Type B pancreatic cell (in vitro differentiated cells): ENCODE data around the gene IFIT1B. TPM values are rescaled to one million over a fixed set of nuclear protein-coding genes. Genes with fewer than 3 reads are reported as not detected.
"Not testable (repeated sequence)": the region's sequence is repeated elsewhere in the genome, so short reads cannot be mapped to it uniquely, and the experiment has no call there.

ENCODE experiments used
- DNase-seq: peaks from one replicate; pipeline ENCODE4 v3.0.0; 2021; ENCODE audit warnings: mixed read lengths; ENCODE audit not compliant: unreplicated experiment; ENCODE audit errors: extremely low spot score
- H3K27ac Mint-ChIP-seq: 2 replicates; pipeline ENCODE4 v1.8.0; 2021; ENCODE audit warnings: mild to moderate bottlenecking, mixed read lengths
- H3K27me3 Mint-ChIP-seq: 2 replicates; pipeline ENCODE4 v1.8.0; 2021; ENCODE audit warnings: mixed read lengths
- H3K36me3 Mint-ChIP-seq: 2 replicates; pipeline ENCODE4 v1.8.0; 2021; ENCODE audit warnings: mixed read lengths
- H3K4me1 Mint-ChIP-seq: one replicate; pipeline ENCODE4 v1.8.0; 2021; ENCODE audit warnings: mixed read lengths; ENCODE audit not compliant: unreplicated experiment
- H3K4me3 Mint-ChIP-seq: 2 replicates; pipeline ENCODE4 v1.8.0; 2021; ENCODE audit warnings: mild to moderate bottlenecking, mixed read lengths
- H3K9me3 Mint-ChIP-seq: 2 replicates; pipeline ENCODE4 v1.8.0; 2021; ENCODE audit warnings: mixed read lengths
- CTCF ChIP-seq: fragments of 200-600 bp; sonication (generic); conservative IDR thresholded peaks from 2 replicates; pipeline ENCODE4 v1.5.0; 2021; ENCODE audit warnings: antibody characterized with exemption, mild to moderate bottlenecking
- long read RNA-seq: library from polyadenylated mRNA; unstranded; transcript quantifications from one replicate; pipeline ENCODE4 v2.0.0, GENCODE V29; 2020
- total RNA-seq: library from RNA; stranded (reverse); gene quantifications from 2 replicates; pipeline ENCODE4 v1.2.1, GENCODE V29; 2021; ENCODE audit warnings: low replicate concordance

Gene IFIT1B, protein sequence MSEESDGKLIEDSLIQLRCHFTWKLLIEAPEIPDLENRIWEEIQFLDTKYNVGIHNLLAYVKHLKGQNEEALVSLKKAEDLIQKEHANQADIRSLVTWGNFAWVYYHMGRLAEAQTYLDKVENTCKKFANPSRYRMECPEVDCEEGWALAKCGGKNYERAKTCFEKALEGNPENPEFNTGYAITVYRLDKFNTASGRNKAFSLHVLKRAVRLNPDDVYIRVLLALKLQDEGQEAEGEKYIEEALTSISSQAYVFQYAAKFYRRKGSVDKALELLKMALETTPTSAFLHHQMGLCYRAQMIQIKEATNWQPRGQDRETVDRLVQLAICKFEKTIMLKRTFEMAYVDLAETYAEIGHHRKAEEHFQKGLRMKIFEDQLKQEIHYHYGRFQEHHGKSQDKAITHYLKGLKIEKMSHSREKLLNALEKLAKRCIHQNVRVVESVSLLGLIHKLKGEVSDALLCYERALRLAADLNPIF
- total RNA-seq: not detected in 2 replicates
- long read RNA-seq: 0 reads

DNA sequence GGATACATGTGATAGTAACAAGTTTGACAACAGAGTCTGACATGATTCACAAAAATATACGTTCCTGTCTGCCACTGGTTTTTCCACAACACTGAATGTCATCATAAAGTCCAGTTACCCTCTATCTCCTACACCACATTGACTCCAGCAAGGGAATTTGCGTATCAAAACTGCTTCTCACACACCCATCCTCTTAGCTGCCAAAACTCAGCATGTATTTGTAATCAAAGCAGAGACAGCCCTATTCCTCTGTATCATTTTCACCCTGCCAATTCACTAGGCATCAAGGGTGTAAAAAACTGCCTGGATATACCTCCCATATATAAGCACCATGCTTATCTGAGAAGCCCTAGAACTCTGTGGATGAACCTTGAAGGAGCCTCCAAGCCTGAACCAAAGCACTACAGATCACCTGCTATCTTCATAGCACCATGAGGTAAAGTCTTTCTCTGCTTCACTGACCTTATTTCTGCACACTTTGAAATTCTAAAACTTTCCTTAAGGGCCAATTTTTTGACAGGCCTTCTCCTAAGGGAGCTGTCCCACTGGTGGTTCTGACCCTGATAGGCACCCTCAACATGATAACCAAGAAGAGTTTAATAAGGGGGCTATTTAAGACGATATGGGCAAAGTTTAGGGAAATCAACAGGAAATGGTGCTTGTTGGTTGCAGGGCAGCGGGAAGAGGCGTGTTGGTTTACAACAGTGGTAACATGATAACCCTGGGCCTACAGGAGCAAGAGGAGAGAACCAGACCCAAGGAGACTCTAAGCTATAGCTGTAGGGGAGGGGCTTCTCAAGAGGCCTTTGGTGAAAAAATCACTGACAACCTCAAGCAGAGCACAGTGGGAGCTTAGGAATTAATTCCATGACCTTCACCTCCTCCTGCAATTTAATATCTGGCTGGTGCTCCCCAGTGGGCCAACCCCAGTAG, at the start of gene IFIT1B:
Gene IFIT1B, plus strand, starts transcription at position 352 of the 933 bp plus-strand sequence. Its CDS starts 80 bp downstream, at position 432.
- peaks cover 21% of the 10 kb centered on the region for H3K4me1 Mint-ChIP-seq
- no peaks in the 10 kb centered on the region for H3K9me3 Mint-ChIP-seq
- no peak within 1 kb of the TSS for H3K27ac Mint-ChIP-seq
- DNase-seq: no peak
- no peak within 1 kb of the TSS for H3K4me3 Mint-ChIP-seq
- no peaks in the 10 kb centered on the region for H3K27me3 Mint-ChIP-seq
- no peaks in the 10 kb centered on the region for H3K36me3 Mint-ChIP-seq
- TF ChIP-seq CTCF: no peak

- Mint-ChIP-seq H3K27me3 (no peaks in the 10 kb centered on the region), H3K36me3 (no peaks in the 10 kb centered on the region), H3K27ac (no peak overlapping the region), H3K4me1 (peaks cover 45% of the 10 kb centered on the region), H3K4me3 (no peak overlapping the region), H3K9me3 (no peaks in the 10 kb centered on the region)
- TF ChIP-seq CTCF: no peak
- DNase-seq: no peak
These were observed 48.7 kb upstream of the IFIT1B start for GRCh38 chr10:89329151-89329550.

- DNase-seq, H3K27me3 Mint-ChIP-seq, H3K27ac Mint-ChIP-seq, H3K4me3 Mint-ChIP-seq, H3K9me3 Mint-ChIP-seq, H3K36me3 Mint-ChIP-seq: not testable (repeated sequence)
- peaks cover 46% of the 10 kb centered on the region for H3K4me1 Mint-ChIP-seq
These were observed 47.8 kb upstream of the IFIT1B start for GRCh38 chr10:89330014-89330413.

GRCh38 chr10:89330537-89331212, 47.2 kb upstream of the IFIT1B start:
- H3K27ac Mint-ChIP-seq: no peak overlapping the region

DNA sequence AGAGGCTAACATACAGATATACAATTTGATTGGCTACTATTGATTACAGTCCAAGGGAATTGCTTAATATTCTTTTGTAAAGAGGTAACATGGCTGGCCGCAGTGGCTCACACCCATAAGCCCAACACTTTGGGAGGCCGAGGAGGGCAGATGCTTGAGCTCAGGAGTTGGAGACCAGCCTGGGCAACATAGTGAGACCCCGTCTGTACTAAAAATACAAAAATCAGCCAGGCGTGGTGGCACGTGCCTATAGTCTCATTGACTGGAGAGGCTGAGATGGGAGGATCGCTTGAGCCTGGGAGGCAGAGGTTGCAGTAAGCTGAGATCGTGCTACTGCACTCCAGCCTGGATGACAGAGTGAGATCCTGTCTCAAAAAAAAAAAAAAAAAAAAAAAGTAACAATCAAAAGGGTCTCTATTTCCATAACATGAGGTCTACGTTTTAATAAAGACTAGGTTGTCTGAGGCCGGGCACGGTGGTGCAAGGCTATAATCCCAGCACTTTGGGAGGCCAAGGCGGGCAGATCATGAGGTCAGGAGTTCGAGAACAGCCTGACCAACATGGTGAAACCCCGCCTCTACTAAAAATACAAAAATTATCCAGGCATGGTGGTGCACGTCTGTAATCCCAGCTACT, 46.3 kb upstream of the IFIT1B start:
- not testable (repeated sequence) for H3K27me3 Mint-ChIP-seq, H3K4me3 Mint-ChIP-seq, H3K36me3 Mint-ChIP-seq, H3K9me3 Mint-ChIP-seq, DNase-seq, H3K27ac Mint-ChIP-seq
- peaks cover 46% of the 10 kb centered on the region for H3K4me1 Mint-ChIP-seq

More at GRCh38 chr10:89330537-89331212, 47.2 kb upstream of the IFIT1B start:
- TF ChIP-seq CTCF: no peak
- Mint-ChIP-seq H3K4me1 (peaks cover 46% of the 10 kb centered on the region), H3K9me3 (no peaks in the 10 kb centered on the region), H3K4me3 (no peak overlapping the region), H3K27me3 (no peaks in the 10 kb centered on the region), H3K36me3 (no peaks in the 10 kb centered on the region)
- DNase-seq: no peak

DNA sequence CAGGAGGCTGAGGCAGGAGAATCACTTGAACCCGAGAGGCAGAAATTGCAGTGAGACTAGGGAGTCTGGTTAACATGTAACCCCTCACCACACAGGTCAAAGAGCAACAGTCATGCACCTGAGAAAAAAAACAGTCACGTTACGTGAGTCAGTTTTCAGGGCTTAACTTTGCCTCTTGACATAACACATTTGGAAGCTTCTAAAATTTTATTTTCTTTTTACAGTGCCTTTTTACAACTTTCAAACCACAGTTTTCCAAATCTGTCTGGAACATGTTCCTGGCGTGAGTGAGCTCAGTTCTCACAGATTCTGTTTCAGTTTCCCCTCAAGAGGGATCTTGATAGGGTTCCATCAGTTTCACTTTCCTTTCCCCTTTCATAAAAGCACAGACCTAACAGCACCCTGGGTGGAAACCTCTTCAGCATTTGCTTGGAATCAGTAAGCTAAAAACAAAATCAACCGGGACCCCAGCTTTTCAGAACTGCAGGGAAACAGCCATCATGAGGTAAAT, 45.7 kb upstream of the IFIT1B start:
- peaks cover 46% of the 10 kb centered on the region for H3K4me1 Mint-ChIP-seq
- TF ChIP-seq CTCF: no peak
- H3K36me3 Mint-ChIP-seq: no peaks in the 10 kb centered on the region
- H3K4me3 Mint-ChIP-seq: peak overlapping the region; percentile 78
- no peaks in the 10 kb centered on the region for H3K9me3 Mint-ChIP-seq
- H3K27ac Mint-ChIP-seq: peak overlapping the region; percentile 49
- no peaks in the 10 kb centered on the region for H3K27me3 Mint-ChIP-seq
- no peak for DNase-seq
